Memory B cell (primary cell): ENCODE results near the gene LGALS3.
A peak's percentile ranks its signal among the peaks of the same experiment; 100 is the strongest.
"Not testable (repeated sequence)": the region's sequence is repeated elsewhere in the genome, so short reads cannot be mapped to it uniquely, and the experiment has no call there.

Experiments used
- ATAC-seq: fragments of 150-1000 bp; cut with Tn5 transposase; 2 replicates; pipeline ENCODE4 v1.10.0; 2021; ENCODE audit warnings: low read depth, mild to moderate bottlenecking, moderate library complexity
- DNase-seq, 2 donors: peaks; one replicate each; pipeline ENCODE4 v3.0.0; 2022; ENCODE audit warnings: low spot score in 2 of 2
- H3K27ac Mint-ChIP-seq: one replicate; pipeline ENCODE4 v1.8.0; 2022; ENCODE audit warnings: mild to moderate bottlenecking, moderate library complexity, mixed read lengths
- H3K27me3 Mint-ChIP-seq: one replicate; pipeline ENCODE4 v1.8.0; 2022; ENCODE audit warnings: mixed read lengths
- H3K36me3 Mint-ChIP-seq: one replicate; pipeline ENCODE4 v1.8.0; 2022; ENCODE audit warnings: mild to moderate bottlenecking, mixed read lengths
- H3K4me1 Mint-ChIP-seq: one replicate; pipeline ENCODE4 v1.8.0; 2022; ENCODE audit warnings: mixed read lengths
- H3K4me3 Mint-ChIP-seq: one replicate; pipeline ENCODE4 v1.8.0; 2022; ENCODE audit warnings: mild to moderate bottlenecking, moderate library complexity, mixed read lengths
- H3K9me3 Mint-ChIP-seq: one replicate; pipeline ENCODE4 v1.8.0; 2022; ENCODE audit warnings: mixed read lengths

Gene LGALS3

GRCh38 chr14:55129086-55129427 lies at the start of gene LGALS3:
Gene LGALS3 (plus strand): TSS chr14:55129252. CDS start chr14:55137374, 8,122 bp downstream.
- peaks cover 3% of the 10 kb centered on the region for H3K27me3 Mint-ChIP-seq
- H3K4me3 Mint-ChIP-seq, result peak within 1 kb of the TSS; percentile 91
- H3K9me3 Mint-ChIP-seq, result no peaks in the 10 kb centered on the region
- no peaks in the 10 kb centered on the region for H3K36me3 Mint-ChIP-seq
- H3K4me1 Mint-ChIP-seq, result peaks cover 6% of the 10 kb centered on the region
- H3K27ac Mint-ChIP-seq, result peak within 1 kb of the TSS; percentile 79
- ATAC-seq, result peak; percentile 58
- peak in 1 of 2 donors; percentile 16 for DNase-seq

GRCh38 chr14:55079961-55080360 lies 49.1 kb upstream of the LGALS3 start:
- H3K27me3 Mint-ChIP-seq, DNase-seq, ATAC-seq, H3K27ac Mint-ChIP-seq, H3K4me3 Mint-ChIP-seq, H3K9me3 Mint-ChIP-seq, H3K4me1 Mint-ChIP-seq, H3K36me3 Mint-ChIP-seq: not testable (repeated sequence)

DNA sequence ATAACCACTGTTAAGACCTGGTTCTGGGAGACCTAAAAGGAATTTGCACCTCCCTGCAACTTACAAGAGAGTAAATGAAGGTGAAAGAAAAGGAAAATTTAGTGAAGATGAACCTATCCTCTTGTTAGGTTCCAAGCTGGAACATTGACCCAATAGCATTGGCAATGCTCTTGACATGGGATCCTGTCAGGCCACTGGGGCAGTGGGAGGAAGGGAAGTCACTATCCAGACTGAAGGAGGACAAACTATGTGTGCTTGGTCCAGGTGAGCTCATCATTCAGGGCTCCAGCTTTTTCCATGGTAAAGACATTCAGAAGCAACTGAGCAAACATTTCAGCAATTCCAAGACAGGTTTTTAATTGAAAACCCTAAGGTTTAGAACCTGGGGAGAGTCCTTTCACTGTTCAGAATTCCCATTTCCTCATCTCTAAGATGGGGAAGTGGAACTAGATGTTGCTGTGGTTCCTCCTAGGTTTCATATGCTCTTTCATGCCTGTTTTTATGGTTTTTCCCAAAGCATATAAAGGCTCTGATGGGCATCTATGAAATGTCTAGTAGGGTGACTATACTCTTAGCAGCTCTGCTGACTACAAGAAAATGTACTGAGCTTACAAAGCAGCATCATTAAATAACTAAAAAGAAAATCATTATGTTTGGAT lies 44.5 kb upstream of the LGALS3 start:
- DNase-seq (no peak), ATAC-seq (no peak)
- Mint-ChIP-seq H3K9me3 (no peaks in the 10 kb centered on the region), H3K27ac (no peak overlapping the region), H3K4me1 (no peaks in the 10 kb centered on the region), H3K36me3 (no peaks in the 10 kb centered on the region), H3K27me3 (no peaks in the 10 kb centered on the region), H3K4me3 (no peak overlapping the region)

DNA sequence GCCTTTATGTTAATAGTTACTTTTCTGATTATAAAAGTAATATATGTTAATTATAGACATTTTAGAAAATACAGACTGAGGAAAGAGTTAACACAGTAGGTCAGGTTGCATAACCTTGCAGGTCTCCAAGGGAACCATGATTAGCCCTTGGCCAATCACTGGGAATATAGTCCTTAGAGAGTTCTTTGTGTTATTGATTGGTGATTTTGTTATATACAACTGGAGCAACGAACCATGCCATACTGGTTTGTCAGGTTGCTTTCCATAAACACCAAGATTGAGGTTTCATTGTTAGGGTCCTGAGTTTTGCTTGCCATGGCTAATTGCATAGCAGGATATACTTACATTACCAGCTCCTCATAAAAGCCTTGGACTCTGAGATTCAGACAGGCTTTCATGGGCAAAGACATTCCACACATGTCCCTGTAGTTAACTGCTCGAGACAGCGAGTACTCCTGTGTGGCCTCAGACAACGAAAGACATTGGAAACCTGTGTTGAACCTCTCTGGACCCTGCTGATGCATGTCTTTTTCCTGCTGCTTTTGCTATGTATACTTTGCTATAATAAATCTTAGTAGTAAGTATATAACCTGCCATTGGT lies 43.9 kb upstream of the LGALS3 start:
- H3K27ac Mint-ChIP-seq, result no peak overlapping the region
- H3K9me3 Mint-ChIP-seq, result no peaks in the 10 kb centered on the region
- DNase-seq (no peak), ATAC-seq (no peak)
- no peak overlapping the region for H3K4me3 Mint-ChIP-seq
- no peaks in the 10 kb centered on the region for H3K27me3 Mint-ChIP-seq
- H3K36me3 Mint-ChIP-seq, result no peaks in the 10 kb centered on the region
- H3K4me1 Mint-ChIP-seq, result no peaks in the 10 kb centered on the region

DNA sequence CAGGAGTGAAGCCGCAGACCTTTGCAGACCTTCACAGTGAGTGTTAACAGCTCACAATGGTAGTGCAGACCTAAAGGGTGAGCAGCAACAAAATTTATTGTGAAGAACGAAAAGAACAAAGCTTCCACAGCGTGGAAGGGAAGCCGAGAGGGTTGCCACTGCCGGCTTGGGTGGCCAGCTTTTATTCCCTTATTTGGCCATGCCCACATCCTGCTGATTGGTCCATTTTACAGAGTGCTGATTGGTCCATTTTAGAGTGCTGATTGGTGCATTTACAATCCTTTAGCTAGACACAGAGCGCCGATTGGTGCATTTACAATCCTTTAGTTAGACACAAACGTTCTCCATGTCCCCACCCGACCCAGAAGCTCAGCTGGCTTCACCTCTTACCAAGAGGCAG lies 42.1 kb upstream of the LGALS3 start:
- H3K4me3 Mint-ChIP-seq, result no peak overlapping the region
- H3K36me3 Mint-ChIP-seq, result no peaks in the 10 kb centered on the region
- H3K27me3 Mint-ChIP-seq, result no peaks in the 10 kb centered on the region
- ATAC-seq, result no peak
- H3K4me1 Mint-ChIP-seq, result no peaks in the 10 kb centered on the region
- DNase-seq, result no peak
- H3K27ac Mint-ChIP-seq, result no peak overlapping the region
- H3K9me3 Mint-ChIP-seq, result no peaks in the 10 kb centered on the region

- Mint-ChIP-seq H3K27ac (no peak overlapping the region), H3K36me3 (no peaks in the 10 kb centered on the region), H3K4me3 (no peak overlapping the region), H3K9me3 (no peaks in the 10 kb centered on the region), H3K27me3 (peaks cover 5% of the 10 kb centered on the region), H3K4me1 (peaks cover 4% of the 10 kb centered on the region)
- no peak for DNase-seq
- ATAC-seq, result no peak
These were observed 40.7 kb upstream of the LGALS3 start for GRCh38 chr14:55088356-55088755.

GRCh38 chr14:55092341-55092740 lies 36.7 kb upstream of the LGALS3 start:
- Mint-ChIP-seq H3K4me1 (peaks cover 5% of the 10 kb centered on the region), H3K9me3 (no peaks in the 10 kb centered on the region), H3K27me3 (peaks cover 5% of the 10 kb centered on the region), H3K4me3 (no peak overlapping the region), H3K36me3 (no peaks in the 10 kb centered on the region), H3K27ac (no peak overlapping the region)
- ATAC-seq (no peak), DNase-seq (no peak)

- Mint-ChIP-seq H3K9me3 (peaks cover 2% of the 10 kb centered on the region), H3K27me3 (peaks cover 5% of the 10 kb centered on the region)
These were observed 34.5 kb upstream of the LGALS3 start for GRCh38 chr14:55094292-55095157.

GRCh38 chr14:55097881-55098560 lies 31.0 kb upstream of the LGALS3 start:
- Mint-ChIP-seq H3K4me1 (peaks cover 20% of the 10 kb centered on the region), H3K36me3 (no peaks in the 10 kb centered on the region), H3K27me3 (no peaks in the 10 kb centered on the region), H3K27ac (peak overlapping the region; percentile 89), H3K4me3 (no peak overlapping the region), H3K9me3 (peaks cover 2% of the 10 kb centered on the region)
- peak; percentile 16 to 21 for DNase-seq
- ATAC-seq, result peak; percentile 59

More at GRCh38 chr14:55094292-55095157, 34.5 kb upstream of the LGALS3 start:
- peaks cover 18% of the 10 kb centered on the region for H3K4me1 Mint-ChIP-seq
- no peaks in the 10 kb centered on the region for H3K36me3 Mint-ChIP-seq
- ATAC-seq (no peak), DNase-seq (no peak)
- H3K4me3 Mint-ChIP-seq, result no peak overlapping the region
- H3K27ac Mint-ChIP-seq, result no peak overlapping the region

GRCh38 chr14:55098561-55098898 lies 30.5 kb upstream of the LGALS3 start:
- Mint-ChIP-seq H3K36me3 (no peaks in the 10 kb centered on the region), H3K27ac (peak overlapping the region; percentile 89), H3K4me1 (peaks cover 23% of the 10 kb centered on the region), H3K9me3 (peaks cover 2% of the 10 kb centered on the region), H3K27me3 (no peaks in the 10 kb centered on the region), H3K4me3 (no peak overlapping the region)
- DNase-seq (no peak), ATAC-seq (peak; percentile 0)

DNA sequence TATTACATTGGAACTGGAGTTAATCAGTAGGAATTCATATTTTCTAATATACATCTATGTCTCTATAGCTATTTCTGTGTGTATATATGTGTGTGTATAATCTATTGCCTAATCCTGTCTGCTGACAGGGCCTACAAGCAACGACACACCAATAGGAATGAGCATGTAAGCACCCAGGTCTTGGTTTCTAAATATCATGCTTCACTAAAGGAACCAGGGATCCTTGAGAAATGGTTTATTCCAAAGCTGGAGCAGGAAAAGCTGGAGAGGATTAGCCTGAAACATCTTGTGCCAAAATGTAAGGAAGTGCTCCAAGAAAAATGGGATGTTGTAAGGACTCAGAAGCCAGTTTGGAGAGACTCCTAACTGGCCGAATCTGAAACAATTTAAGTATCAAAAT lies 29.3 kb upstream of the LGALS3 start:
- Mint-ChIP-seq H3K4me3 (no peak overlapping the region), H3K27me3 (no peaks in the 10 kb centered on the region), H3K9me3 (peaks cover 2% of the 10 kb centered on the region), H3K27ac (no peak overlapping the region), H3K4me1 (peaks cover 29% of the 10 kb centered on the region), H3K36me3 (no peaks in the 10 kb centered on the region)
- ATAC-seq (no peak), DNase-seq (no peak)

DNA sequence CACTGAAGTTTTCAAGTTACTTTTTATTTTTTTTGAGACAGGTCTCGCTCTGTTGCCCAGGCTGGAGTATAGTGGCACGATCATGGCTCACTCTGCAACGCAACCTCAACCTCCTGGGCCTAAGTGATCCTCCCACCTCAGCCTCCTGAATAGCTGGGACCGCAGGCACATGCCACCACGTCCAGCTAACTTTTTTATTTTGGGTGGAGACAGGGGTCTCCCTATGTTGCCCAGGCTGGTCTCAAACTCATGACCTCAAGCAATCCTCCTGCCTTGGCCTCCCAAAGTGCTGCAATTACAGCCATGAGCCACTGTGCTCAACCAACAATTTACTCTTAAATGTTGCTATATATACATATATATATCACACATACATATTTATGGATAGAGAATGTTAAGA lies 27.4 kb upstream of the LGALS3 start:
- no peaks in the 10 kb centered on the region for H3K27me3 Mint-ChIP-seq
- no peaks in the 10 kb centered on the region for H3K36me3 Mint-ChIP-seq
- no peak overlapping the region for H3K4me3 Mint-ChIP-seq
- H3K9me3 Mint-ChIP-seq, result peaks cover 2% of the 10 kb centered on the region
- peaks cover 29% of the 10 kb centered on the region for H3K4me1 Mint-ChIP-seq
- no peak for ATAC-seq
- H3K27ac Mint-ChIP-seq, result no peak overlapping the region
- no peak for DNase-seq

- Mint-ChIP-seq H3K27ac (peak overlapping the region; percentile 85), H3K4me3 (peak overlapping the region; percentile 27), H3K4me1 (peaks cover 29% of the 10 kb centered on the region), H3K27me3 (no peaks in the 10 kb centered on the region), H3K36me3 (no peaks in the 10 kb centered on the region), H3K9me3 (peaks cover 2% of the 10 kb centered on the region)
- peak; percentile 90 for ATAC-seq
- peak; percentile 22 to 52 for DNase-seq
These were observed 26.9 kb upstream of the LGALS3 start for GRCh38 chr14:55102141-55102621.
